GM21529 (cell line): Measurements from ENCODE around the gene APAF1.

Experiments used
- ATAC-seq: cut with Tn5 transposase; IDR thresholded peaks from one replicate; pipeline ENCODE4 v1.9.1; 2021; ENCODE audit not compliant: unreplicated experiment

APAF1 gene

DNA sequence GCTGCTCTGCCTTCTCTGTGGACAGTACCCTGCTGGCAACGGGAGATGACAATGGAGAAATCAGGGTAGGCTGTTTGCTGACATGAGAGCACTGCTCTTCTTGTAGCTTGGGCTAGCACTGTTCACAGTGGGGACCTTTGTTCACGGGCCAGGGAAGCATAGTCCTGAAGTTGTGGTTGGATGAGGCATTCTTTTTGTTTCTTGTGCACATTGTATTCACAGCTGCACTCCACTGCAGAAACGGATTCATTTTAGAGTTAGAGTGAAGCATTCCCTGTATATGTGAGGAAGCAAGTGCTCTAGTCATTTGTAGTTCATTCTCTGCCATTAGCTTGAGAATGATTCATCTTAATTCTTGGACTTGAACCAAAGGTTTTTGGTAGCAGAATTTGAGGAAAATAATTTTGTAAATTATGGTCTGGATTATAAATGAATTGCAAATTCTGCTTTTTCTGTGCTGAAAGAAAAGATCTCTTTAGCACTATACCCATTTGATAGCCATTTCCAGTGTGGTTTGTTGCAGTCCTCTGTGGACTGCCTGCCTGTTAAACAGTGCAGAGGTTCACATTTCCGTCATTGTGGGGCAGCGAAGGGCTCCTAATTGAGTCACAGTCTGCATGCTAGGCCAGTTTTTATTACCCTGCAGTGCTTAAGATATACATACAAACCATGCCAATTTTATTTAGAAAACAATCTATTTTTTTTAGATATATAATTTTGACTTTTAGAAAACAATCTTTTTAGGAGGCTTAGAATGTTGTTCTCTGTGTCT, 80.6 kb downstream of the APAF1 start:
- ATAC-seq: peak; percentile 79

DNA sequence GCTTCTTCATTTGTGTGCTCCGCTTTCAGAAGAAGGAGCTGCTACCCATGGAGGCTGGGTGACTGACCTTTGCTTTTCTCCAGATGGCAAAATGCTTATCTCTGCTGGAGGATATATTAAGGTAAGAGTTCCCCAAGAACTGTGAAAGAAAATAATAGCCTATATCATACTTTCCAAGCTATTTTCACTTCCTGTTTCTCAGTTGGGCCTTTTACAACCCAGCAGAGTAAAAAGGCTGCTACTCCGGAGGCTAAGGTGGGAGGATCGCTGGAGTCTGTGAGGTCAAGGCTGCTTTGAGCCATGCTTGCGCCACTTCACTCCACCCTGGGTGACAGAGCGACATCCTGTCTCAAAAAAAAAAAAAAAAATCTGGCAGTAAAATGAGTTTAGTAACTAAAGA, 82.1 kb downstream of the APAF1 start:
- ATAC-seq: no peak

DNA sequence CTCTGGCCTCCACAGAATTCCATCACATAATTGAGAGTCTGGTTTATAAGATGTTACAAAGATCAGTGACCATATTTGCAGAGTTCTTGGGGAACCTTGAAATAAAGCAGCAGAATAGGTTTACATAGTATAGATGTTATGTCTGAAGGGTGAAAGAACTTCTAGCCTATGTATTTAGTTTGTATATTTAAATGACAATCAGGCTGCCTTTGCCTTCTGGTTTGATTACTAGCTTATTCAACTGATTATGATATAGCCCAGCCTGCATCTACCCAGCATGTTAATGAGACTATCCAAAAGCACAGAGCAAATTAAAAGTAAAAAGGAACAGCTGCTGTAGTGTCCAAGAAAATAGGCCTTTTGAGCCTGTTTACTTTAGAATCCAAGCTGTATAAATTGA, 85.3 kb downstream of the APAF1 start:
- no peak for ATAC-seq

DNA sequence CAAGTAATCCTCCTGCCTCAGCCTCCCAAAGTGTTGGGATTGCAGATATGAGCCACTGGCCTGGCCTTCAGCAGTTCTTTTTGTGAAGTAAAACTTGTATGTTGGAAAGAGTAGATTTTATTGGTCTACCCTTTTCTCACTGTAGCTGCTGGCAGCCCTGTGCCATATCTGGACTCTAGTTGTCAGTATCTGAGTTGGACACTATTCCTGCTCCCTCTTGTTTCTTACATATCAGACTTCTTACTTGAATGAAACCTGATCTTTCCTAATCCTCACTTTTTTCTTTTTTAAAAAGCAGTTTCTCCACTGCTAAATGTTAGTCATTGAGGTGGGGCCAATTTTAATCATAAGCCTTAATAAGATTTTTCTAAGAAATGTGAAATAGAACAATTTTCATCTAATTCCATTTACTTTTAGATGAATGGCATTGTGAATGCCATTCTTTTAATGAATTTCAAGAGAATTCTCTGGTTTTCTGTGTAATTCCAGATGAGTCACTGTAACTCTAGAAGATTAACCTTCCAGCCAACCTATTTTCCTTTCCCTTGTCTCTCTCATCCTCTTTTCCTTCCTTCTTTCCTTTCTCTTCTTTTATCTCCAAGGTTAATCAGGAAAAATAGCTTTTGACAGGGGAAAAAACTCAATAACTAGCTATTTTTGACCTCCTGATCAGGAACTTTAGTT, 88.7 kb downstream of the APAF1 start:
- ATAC-seq: no peak

DNA sequence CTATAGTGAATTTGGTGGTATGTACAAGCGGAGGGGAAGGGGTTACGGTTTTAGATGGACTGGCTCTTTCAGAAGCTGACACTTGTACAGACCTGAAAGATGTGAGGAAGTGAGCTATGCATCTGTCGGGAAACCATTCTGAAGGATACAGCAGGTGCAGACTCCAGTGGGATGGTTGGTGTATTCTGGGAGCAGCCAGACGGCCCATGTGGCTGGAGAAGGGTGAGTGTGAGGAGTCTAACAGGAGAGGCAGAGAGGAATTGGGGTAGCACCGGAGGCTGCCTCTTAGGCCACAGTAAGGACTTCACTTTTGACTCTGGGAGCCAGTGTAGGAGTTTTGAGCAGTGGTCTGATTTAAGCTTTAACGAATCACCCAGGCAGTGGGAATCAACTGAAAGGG, 90.7 kb downstream of the APAF1 start:
- no peak for ATAC-seq

DNA sequence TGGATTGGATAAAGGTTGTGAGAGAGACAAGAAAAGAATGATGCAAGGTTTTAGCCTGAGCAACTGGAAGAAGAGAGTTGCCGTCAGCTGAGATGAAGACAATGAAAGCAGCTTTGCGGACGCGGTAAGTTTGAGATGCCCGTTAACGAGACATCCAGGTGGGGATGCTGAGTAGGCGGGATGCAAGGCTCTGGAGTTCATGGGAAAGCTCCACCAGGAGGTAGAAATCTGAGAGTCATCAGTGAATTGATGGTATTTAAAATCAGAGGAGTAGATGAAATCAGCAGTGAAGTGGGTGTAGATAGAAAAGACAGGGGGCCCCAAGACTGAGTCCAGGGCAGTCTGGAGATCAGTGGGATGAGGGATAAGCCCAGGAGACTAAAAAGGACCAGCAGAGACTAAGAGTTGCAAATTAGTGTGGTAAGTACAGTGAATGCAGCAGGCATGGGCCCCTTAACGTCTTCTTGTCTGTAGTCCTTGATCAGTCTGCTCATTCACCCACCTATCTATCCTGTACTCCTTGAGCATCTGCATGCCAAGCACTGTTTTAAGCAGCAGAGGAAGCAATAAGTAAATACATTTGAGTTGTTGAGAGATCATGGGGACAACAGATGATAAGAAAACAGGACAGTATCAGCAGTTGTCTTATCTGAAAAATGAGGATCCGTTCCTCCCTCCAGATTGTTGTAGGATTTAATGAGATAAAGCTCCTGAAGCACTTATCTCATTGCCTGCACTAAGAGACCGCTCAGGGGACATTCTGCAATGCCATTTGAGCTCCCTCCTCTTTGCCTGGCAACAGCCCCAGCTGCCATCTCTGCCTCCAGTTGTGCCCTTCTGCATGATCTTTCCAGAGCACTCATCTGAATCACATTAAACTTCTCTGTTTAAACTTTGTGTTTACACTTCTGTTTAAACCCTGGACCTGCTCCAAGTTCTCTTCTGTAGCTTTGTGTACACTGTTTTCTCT, 91.5 kb downstream of the APAF1 start:
- no peak for ATAC-seq

DNA sequence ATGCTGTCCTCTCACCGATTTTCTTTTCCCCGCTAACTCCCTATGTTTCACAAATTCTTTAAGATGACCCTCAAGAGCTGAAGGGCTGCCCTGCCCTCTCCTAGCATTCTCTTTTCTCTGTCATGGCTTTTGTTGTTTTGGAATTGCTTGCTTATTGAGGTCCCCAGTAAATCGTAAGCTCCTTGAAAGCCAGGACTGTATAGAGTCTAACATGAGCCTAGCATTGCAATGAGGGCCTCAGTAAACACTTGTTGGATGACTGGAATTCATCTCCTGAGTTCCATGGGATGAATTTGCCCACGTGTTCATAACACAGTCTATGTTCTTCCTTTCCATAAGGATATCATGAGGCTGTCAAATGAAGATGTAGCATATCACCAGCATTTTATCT, 92.2 kb downstream of the APAF1 start:
- ATAC-seq: no peak

DNA sequence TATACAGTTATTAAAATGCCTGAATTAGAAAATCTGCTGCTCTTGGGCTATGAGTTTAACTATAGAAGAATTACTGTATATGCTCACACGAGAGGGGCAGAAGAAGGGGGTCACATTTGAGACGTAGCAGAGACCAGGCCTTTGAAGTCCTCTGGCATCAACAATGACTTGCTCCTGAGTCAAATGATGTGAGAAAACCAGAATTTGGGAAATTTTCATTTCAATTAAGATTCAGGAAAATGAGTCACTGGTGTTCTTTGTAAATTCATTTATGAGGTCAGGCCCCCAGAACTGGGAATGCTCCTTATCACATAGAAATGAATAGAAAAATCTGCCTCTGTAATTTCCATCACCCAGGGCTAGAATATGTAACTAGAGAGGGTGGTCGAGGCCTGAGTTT, 92.9 kb downstream of the APAF1 start:
- no peak for ATAC-seq

DNA sequence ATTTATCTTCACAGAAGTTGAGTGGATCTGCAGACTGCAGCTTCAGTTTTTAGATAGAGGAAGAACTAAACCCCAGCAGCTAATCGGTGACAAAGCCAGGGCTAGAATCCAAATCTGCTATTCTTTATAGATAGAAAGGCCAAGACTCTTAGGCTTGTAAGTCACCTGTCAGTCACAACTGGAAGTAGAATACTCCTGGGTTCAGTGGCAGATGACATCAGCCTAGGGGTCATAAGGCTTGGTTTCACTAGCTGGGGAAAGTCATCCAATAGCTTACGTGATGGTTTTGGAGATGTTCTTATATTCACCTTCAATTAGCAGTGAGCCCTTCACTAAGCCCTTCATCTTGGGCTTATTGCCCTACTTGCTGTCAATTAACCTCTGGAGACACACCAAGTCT, 93.4 kb downstream of the APAF1 start:
- ATAC-seq: no peak

DNA sequence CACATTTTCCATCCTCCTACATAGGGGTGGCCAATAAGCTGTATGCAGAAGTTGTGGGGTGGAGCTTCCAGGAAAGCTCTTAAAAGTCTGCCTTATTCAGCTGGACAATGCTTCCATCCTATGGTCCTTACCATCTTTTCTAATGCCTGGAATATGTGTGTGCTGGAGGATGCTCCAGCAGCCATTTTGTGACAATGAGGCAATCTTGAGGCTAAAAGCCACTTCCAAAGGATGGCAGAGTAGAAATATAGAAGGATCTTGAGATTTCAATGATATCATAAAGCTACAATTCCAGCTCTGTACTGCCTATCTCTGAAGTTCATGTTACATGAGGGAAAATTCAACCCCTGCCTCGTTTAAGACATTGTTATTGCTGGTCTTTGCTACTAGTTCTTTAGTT, 95.7 kb downstream of the APAF1 start:
- no peak for ATAC-seq

DNA sequence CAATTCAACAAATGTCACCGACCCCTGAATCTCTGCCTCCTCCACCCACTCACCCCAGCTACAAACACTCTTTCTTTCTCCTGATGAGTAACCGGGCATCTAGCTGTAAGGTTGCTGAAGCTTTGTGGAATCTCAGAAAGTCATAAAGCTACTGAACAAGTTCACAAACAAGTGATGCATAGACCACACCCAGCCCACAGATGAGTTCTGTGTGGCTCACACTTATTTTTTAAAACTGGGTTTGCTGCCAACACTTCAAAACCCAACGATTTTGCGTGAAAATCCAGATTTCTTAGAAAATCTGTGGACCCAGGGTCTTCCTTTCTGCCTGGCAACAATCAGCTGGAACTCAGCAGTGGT, 96.1 kb downstream of the APAF1 start:
- ATAC-seq: no peak

DNA sequence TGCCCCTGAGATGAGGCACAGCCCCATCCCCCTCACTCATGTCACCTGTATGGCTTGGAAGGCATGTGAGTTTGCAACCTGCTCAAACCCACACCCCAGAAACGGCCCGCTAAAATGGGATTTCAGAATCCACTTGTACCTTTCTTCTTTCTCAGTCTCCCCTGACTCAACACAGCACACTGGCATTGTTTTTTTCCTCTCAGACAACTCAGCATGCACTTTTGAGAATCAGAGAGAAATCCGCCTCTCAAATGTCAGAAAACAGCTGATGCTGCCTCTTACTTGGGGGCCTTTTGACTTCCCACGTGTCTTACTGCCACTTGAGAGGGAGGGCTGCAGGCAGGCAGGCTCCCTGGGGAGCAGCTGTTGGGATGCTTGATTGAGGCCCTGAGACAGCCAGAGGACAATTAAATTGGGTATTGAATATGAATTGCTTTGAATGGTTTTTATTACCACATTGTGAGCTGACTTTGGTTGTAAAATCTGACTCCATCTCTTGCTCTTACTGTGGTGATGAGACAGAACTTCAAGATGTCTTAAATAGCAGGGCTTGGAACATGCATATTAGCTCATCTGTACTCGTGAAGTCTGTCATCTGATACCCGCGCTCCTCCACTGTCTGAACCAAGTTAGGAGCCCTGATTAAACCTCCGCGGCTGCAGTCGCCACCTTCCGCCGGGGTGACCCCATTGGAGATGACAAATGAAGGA, 96.6 kb downstream of the APAF1 start:
- ATAC-seq: no peak

DNA sequence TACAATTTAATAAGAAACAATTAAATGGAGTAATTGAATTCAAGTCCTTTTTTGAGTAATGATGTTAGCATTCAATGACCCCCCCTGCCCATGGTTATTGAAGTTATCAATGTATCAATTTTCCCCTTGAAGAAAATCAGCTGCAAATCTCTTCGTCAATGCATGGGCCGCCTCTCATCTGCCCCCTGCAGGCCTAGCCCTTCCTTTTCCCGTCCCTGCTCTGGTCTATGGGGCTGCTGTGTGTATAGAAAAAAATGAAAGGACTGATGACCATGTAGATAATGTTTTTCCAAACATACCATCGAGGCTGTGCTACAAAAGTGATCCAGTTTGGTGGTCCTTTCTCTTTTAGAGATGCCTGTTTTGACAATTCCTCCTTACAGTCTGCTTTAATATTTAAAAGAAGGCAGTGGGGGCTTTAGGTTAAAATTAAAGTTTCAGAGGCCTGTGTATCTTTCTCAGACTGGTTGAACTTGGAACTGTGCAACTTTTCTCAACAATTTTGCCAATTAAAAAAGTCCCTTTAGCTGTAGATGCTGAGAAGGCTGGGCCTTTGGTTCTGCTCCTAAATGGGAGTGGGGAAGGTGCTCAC, 98.4 kb downstream of the APAF1 start:
- peak; percentile 51 for ATAC-seq

DNA sequence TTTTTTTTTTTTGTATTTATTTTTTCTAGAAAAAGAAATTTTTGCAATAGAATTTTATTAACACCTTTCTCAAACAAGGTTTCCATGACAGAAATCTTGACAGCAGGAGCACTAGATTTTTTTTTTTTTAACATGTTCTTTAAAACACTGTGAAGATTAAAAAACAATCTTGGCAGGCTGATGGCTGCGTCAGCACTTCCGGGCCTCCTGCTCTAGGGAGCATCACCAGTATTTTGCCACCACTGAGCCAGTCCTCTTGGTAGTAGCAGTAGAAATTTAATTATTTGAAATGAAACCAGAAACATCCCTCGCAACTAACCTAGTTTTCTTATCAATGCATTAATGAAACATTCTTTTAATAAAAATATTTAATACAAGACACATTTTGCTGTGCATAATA, 99.6 kb downstream of the APAF1 start:
- no peak for ATAC-seq

DNA sequence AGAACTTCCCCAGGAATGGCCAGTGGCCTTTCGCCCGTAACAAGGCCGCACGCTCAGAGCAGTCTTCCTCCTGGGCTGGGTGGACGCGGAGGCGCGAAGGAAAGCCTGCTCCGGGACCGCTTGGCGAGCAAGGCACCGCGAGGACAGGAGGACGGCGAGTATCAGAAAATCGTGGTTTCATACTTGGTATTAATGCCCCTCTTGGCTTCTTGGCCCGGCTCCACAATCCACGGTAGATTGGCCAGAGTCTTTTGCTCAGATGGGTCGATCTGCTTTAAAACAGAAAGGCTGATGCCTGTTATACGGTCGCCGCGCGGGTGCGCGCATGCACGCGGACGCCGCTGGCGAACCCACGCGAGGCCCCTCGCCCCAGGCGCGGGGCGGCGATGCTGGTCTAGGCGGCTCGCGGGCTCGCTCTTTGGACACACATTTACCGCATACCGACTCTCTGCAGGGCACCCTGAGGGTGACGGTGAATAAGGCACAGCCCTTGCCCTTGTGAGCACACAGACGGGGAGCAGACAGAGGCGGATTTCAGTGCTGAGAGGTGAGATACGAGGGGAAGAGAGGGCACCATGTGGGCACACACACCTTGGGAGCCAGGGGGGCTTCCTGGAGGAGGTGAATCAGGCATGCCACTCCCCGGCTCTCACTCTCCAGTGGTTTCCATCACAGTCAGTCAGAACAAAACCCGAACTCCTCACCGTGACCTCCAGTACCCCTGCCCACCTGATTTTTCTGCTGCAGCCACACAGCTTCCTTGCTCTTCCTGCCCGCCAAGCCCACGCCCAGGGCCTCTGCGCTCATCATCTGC, 100.7 kb downstream of the APAF1 start:
- peak; percentile 50 for ATAC-seq

DNA sequence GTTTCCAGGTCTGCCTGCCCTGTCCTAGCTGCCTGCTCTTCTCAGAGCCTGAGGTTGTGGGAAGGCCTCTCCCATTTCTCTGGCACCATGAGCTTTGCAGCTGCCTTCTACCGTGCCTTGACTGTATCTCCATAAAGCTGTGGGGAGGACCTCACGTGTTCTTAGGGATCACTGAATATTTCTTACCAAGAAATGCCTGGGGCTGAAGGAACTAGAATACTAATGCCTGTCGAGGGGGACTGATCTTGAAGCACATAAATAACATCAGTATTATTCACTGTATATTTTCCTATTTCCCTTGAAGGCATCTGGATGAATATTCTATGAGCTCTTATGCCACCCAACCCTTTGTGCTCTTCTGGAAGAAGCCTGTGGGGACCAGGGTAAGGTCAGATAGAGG, 103.4 kb downstream of the APAF1 start:
- no peak for ATAC-seq

DNA sequence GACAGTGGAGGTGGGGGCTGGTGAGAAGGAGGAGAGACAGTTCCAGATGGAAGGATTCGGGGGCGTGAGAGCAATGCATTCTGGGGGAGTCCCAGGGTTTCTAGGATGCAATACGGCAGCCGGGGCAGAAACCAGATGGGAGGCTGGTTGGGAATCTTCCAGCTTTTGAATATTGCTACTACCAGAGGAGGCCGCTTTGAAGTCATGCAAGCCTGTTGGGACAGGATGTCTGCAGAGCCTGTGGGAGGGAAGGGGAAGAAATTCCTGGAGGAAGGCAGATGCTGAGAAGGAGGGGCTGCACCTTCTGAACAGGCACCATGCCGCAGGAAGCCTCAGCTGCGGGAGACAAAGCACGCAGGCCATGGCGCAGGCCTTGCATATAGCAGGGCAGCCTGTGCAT, 105.4 kb downstream of the APAF1 start:
- ATAC-seq: no peak

DNA sequence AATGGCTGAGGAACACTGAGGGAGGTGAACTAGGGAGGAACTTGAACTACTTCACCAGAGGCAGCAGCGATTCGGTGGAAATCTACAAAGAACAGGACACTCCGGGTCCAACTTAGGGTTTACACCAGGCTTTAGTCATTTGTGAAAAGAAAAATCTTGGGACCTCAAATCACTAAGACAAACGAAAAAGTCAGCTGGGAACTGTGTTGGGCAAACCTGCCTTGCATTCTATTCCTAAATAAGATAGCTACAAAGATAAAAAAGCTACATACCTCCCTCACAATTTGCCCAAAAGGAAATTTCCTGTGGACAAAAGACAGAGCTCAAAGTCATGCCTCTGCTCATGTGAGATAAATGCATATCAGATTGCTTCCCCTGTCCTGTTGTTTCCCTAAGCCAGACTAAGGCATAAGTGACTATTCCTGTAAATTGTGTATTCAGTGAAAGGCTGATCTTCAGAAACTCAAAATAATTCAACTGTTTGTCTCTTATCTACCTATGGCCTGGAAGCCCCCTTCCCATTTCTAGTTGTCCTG, 106.6 kb downstream of the APAF1 start:
- ATAC-seq: no peak

DNA sequence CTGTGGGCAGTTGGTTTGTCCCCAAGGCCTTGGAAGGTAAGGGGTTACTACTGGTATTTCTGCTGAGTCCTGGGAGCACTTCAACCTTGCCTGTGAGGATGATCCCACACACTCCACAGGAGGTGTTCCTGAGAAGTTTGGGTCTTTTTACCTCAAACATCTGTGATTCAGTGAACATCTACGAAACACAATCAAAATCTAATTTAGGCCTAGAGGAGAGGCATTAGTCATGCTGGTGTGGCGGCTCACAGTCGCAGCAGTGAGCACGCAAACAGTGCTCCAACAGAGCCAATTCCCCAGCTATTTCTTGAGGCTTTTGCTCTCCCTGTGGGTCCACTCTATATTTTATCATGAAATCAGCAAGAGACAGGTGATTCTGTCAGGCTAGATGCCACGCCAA, 107.6 kb downstream of the APAF1 start:
- ATAC-seq: no peak

DNA sequence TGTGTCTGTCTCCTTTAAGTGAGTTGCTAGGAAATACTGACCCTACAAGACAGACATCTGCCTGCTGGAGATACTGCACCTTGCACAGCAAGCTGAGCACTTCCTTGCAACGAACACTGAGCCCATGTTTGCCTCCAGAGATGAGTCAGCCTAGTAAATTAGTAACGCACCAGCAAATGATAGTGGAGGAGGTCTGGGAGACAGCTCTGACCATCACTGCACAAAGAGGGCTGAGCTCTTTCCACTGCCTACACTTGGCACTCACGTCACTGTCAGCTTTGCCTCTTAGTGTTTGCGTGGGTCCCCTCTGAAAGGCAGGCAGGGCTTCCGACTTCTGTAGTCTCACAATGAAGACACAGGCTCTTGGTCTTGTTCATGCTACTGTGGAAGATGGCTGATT, 109.0 kb downstream of the APAF1 start:
- peak; percentile 99 for ATAC-seq
